CD4-positive, alpha-beta T cell treated with Interleukin-6 at 100 ng/mL for 8 hours (primary cell): Measurements from ENCODE around the gene ARG2.

Source experiments
- DNase-seq: peaks from one replicate; pipeline ENCODE4 v3.0.0-alpha.2; 2020; ENCODE audit warnings: mixed read lengths, low spot score

Gene ARG2

DNA sequence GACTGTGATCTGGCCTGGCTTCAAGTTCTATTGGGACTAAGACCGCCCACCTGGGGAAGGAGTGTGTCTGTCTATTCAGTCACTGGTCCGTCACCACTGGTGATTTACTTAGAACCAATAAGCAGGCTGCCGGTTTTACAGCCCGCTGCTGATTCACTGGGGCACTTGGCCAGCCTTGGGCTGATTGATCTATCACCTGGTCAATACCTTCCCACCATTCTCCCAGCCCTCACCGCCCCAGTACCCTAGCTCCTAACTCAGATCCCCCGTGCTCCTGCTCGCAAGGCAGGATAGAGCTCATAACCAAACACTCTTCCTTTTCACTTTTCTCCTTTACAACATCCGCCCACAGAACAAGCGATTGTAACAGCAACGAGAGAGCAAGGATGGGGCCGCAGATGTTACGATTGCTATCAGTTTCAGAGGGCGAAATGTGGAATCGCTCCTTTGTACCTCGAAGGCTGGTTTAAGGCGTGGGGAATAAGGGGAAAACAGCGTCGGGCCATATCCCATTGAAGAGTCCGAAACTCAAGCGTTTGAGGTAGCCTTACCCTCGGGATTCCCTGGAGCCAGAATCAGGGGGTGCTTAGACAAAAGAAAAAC, 75.2 kb downstream of the ARG2 start:
- peak; percentile 48 for DNase-seq

- peak; percentile 84 for DNase-seq
These were observed 75.8 kb downstream of the ARG2 start, which contains the start of gene RDH11 for GRCh38 chr14:67695394-67695949. RDH11 (minus strand) TSS chr14:67695764; CDS start chr14:67695703, 61 bp downstream.

DNA sequence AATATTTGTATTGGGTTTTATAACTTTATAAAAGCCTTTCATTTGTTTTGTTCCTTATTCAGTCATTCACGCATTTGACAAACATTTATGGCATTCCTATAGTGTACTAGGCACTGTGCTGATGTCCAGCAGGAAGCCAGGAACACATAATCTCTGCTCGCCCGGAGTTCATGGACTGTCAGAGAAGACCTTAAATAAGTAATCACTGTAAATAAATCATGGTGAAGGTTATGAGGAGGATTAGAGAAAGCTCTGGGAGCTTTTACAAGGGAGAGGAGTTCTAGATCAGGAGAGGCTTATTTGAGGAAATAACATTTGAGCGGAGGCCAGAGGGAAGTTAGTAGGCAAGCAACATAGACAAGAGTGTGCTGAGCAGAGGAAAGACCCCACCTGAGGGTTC, 77.3 kb downstream of the ARG2 start:
- no peak for DNase-seq

GRCh38 chr14:67698179-67698578, 78.5 kb downstream of the ARG2 start:
- DNase-seq, result no peak
